H9 (cell line): Measurements from ENCODE around the gene FAM221B. TPM values are rescaled to one million over a fixed set of nuclear protein-coding genes. Genes with fewer than 3 reads are reported as not detected.

Experiments used
- DNase-seq: peaks from one replicate; pipeline ENCODE4 v3.0.0-alpha.2; 2017
- H2AFZ ChIP-seq: one replicate; pipeline ENCODE4 v1.6.1; 2013; ENCODE audit warnings: mild to moderate bottlenecking, low read length, control low read depth, moderate library complexity
- H2AK5ac ChIP-seq: 2 replicates; pipeline ENCODE4 v1.6.1; 2013; ENCODE audit warnings: low read length, control low read depth, mixed read lengths; ENCODE audit not compliant: insufficient read length
- H2BK120ac ChIP-seq: one replicate; pipeline ENCODE4 v1.6.1; 2013; ENCODE audit warnings: low read depth, mild to moderate bottlenecking, low read length, control low read depth, inconsistent platforms; ENCODE audit not compliant: poor library complexity, severe bottlenecking
- H2BK12ac ChIP-seq: 2 replicates; pipeline ENCODE4 v1.6.1; 2013; ENCODE audit warnings: low read length, control low read depth, mixed read lengths, low read depth; ENCODE audit not compliant: insufficient read length
- H2BK15ac ChIP-seq: 2 replicates; pipeline ENCODE4 v1.6.1; 2013; ENCODE audit warnings: low read depth, low read length, control low read depth
- H2BK20ac ChIP-seq: one replicate; pipeline ENCODE4 v1.6.1; 2013; ENCODE audit warnings: low read depth, mild to moderate bottlenecking, low read length, control low read depth, inconsistent platforms; ENCODE audit not compliant: poor library complexity, severe bottlenecking
- H2BK5ac ChIP-seq: 2 replicates; pipeline ENCODE4 v1.6.1; 2013; ENCODE audit warnings: low read length, control low read depth, mixed read lengths; ENCODE audit not compliant: insufficient read length
- H3K14ac ChIP-seq: 2 replicates; pipeline ENCODE4 v1.6.1; 2013; ENCODE audit warnings: low read length, control low read depth; ENCODE audit not compliant: insufficient read depth
- H3K18ac ChIP-seq: 2 replicates; pipeline ENCODE4 v1.6.1; 2013; ENCODE audit warnings: low read depth, mild to moderate bottlenecking, mixed read lengths, low read length, control low read depth; ENCODE audit not compliant: insufficient read length
- H3K23ac ChIP-seq: 2 replicates; pipeline ENCODE4 v1.6.1; 2013; ENCODE audit warnings: low read length, control low read depth, mixed read lengths, low read depth; ENCODE audit not compliant: insufficient read length
- H3K23me2 ChIP-seq: 2 replicates; pipeline ENCODE4 v1.6.1; 2013; ENCODE audit warnings: low read depth, mild to moderate bottlenecking, mixed read lengths, low read length, control low read depth; ENCODE audit not compliant: insufficient read length, poor library complexity, severe bottlenecking
- H3K27ac ChIP-seq: 2 replicates; pipeline ENCODE4 v1.5.1; 2013; ENCODE audit warnings: low read length, control low read depth, mixed read lengths, low read depth; ENCODE audit not compliant: insufficient read length
- H3K27me3 ChIP-seq: 2 replicates; pipeline ENCODE4 v1.6.1; 2013; ENCODE audit warnings: low read length, control low read depth, inconsistent platforms; ENCODE audit not compliant: insufficient read depth
- H3K4ac ChIP-seq: 2 replicates; pipeline ENCODE4 v1.6.1; 2013; ENCODE audit warnings: low read depth, mild to moderate bottlenecking, control low read depth, inconsistent platforms, low read length, moderate library complexity
- H3K4me1 ChIP-seq: 2 replicates; pipeline ENCODE4 v1.6.1; 2013; ENCODE audit warnings: low read length, control low read depth, inconsistent platforms; ENCODE audit not compliant: insufficient read depth
- H3K4me2 ChIP-seq: 2 replicates; pipeline ENCODE4 v1.6.1; 2013; ENCODE audit warnings: low read length, control low read depth, mixed read lengths; ENCODE audit not compliant: insufficient read length, insufficient read depth
- H3K56ac ChIP-seq: 2 replicates; pipeline ENCODE4 v1.6.1; 2013; ENCODE audit warnings: low read depth, mild to moderate bottlenecking, mixed read lengths, low read length, control low read depth; ENCODE audit not compliant: insufficient read length
- H3K79me1 ChIP-seq: 2 replicates; pipeline ENCODE4 v1.6.1; 2013; ENCODE audit warnings: low read depth, mild to moderate bottlenecking, moderate library complexity, low read length, control low read depth, inconsistent platforms; ENCODE audit not compliant: insufficient read depth, poor library complexity, severe bottlenecking
- H3K79me2 ChIP-seq: 2 replicates; pipeline ENCODE4 v1.6.1; 2013; ENCODE audit warnings: low read length, control low read depth, inconsistent platforms; ENCODE audit not compliant: insufficient read depth
- H3K9ac ChIP-seq: 2 replicates; pipeline ENCODE4 v1.6.1; 2013; ENCODE audit warnings: low read length, control low read depth, mixed read lengths; ENCODE audit not compliant: insufficient read length; ENCODE audit errors: extremely low read depth
- H3K9me3 ChIP-seq: one replicate; pipeline ENCODE4 v1.6.1; 2013; ENCODE audit warnings: low read depth, low read length, inconsistent platforms; ENCODE audit not compliant: control insufficient read depth
- H3T11ph ChIP-seq: one replicate; pipeline ENCODE4 v1.6.1; 2013; ENCODE audit warnings: mild to moderate bottlenecking, low read length, control low read depth, inconsistent platforms
- H4K20me1 ChIP-seq: one replicate; pipeline ENCODE4 v1.6.1; 2013; ENCODE audit not compliant: control insufficient read depth, insufficient read length, insufficient read depth
- H4K5ac ChIP-seq: 2 replicates; pipeline ENCODE4 v1.6.1; 2013; ENCODE audit warnings: low read depth, mild to moderate bottlenecking, mixed read lengths, low read length, control low read depth; ENCODE audit not compliant: insufficient read length
- H4K8ac ChIP-seq: replicated peaks from 2 replicates; pipeline ENCODE4 v1.6.1; 2013; ENCODE audit warnings: low read length, control low read depth, mixed read lengths, low read depth; ENCODE audit not compliant: insufficient read length
- H4K91ac ChIP-seq: 2 replicates; pipeline ENCODE4 v1.6.1; 2013; ENCODE audit warnings: low read depth, mild to moderate bottlenecking, moderate library complexity, mixed read lengths, low read length, control low read depth; ENCODE audit not compliant: insufficient read length
- H3K27ac Mint-ChIP-seq, 3 experiments: 2 replicates in 2 of 3; 3 replicates in 1 of 3; pipeline ENCODE4 v1.8.0; 2020 to 2021; ENCODE audit warnings: mixed read lengths in 3 of 3, mild to moderate bottlenecking in 1 of 3, moderate library complexity in 1 of 3
- H3K27me3 Mint-ChIP-seq: 2 replicates; pipeline ENCODE4 v1.8.0; 2021; ENCODE audit warnings: low read depth, mild to moderate bottlenecking, moderate library complexity, mixed read lengths
- H3K36me3 Mint-ChIP-seq, 3 experiments: 2 replicates in 2 of 3; 3 replicates in 1 of 3; pipeline ENCODE4 v1.8.0; 2020 to 2021; ENCODE audit warnings: low read depth in 3 of 3, mixed read lengths in 3 of 3; ENCODE audit not compliant: insufficient read depth in 1 of 3
- H3K4me1 Mint-ChIP-seq, 2 experiments: 2 replicates each; pipeline ENCODE4 v1.8.0; 2020; ENCODE audit warnings: mixed read lengths in 2 of 2
- H3K4me3 Mint-ChIP-seq, 2 experiments: 2 replicates in 1 of 2; 3 replicates in 1 of 2; pipeline ENCODE4 v1.8.0; 2020 to 2021; ENCODE audit warnings: mild to moderate bottlenecking in 2 of 2, mixed read lengths in 2 of 2, moderate library complexity in 1 of 2
- H3K9me3 Mint-ChIP-seq, 2 experiments: 2 replicates in 1 of 2; 3 replicates in 1 of 2; pipeline ENCODE4 v1.8.0; 2020; ENCODE audit warnings: mild to moderate bottlenecking in 2 of 2, mixed read lengths in 2 of 2, moderate library complexity in 1 of 2
- CTCF ChIP-seq: fragments of 200-600 bp; sonication (generic); conservative IDR thresholded peaks from 3 replicates; pipeline ENCODE4 v1.8.0; 2021; ENCODE audit warnings: antibody characterized with exemption, mild to moderate bottlenecking
- total RNA-seq: library from RNA; stranded (reverse); gene quantifications from 2 replicates; pipeline ENCODE4 v1.2.1, GENCODE V29; 2021

Gene FAM221B
- total RNA-seq, 1 experiment from 2014 or later: not detected

GRCh38 chr9:35822926-35823325 lies 5.6 kb downstream of the FAM221B start:
- H3K27me3 Mint-ChIP-seq: peaks cover under 1% of the 10 kb centered on the region
- no peak overlapping the region for H3K27ac Mint-ChIP-seq
- no peak overlapping the region for H2AFZ ChIP-seq
- H3K9ac ChIP-seq: no peak overlapping the region
- no peaks in the 10 kb centered on the region for H3K79me2 ChIP-seq
- no peak overlapping the region for H4K8ac ChIP-seq
- peaks cover 22 to 31% of the 10 kb centered on the region in 2 experiments for H3K4me1 Mint-ChIP-seq
- no peak overlapping the region for H2BK5ac ChIP-seq
- no peaks in the 10 kb centered on the region for H4K20me1 ChIP-seq
- no peak overlapping the region for H2BK12ac ChIP-seq
- no peaks in the 10 kb centered on the region for H3K23me2 ChIP-seq
- no peak overlapping the region for H3K56ac ChIP-seq
- H3K36me3 Mint-ChIP-seq: no peaks in the 10 kb centered on the region
- H3K4me2 ChIP-seq: no peak overlapping the region
- H3K4me1 ChIP-seq: peaks cover 3% of the 10 kb centered on the region; the same call in 1 of the 2 replicates
- no peak overlapping the region for H3T11ph ChIP-seq
- no peak overlapping the region for H2BK20ac ChIP-seq
- no peak for TF ChIP-seq CTCF
- no peak overlapping the region for H3K27ac ChIP-seq
- H3K9me3 Mint-ChIP-seq: no peaks in the 10 kb centered on the region; a peak in 1 of 5 replicates
- no peak overlapping the region for H3K4ac ChIP-seq
- H3K18ac ChIP-seq: no peak overlapping the region
- no peak overlapping the region; a peak in 1 of 5 replicates for H3K4me3 Mint-ChIP-seq
- H2AK5ac ChIP-seq: no peak overlapping the region
- no peaks in the 10 kb centered on the region for H3K27me3 ChIP-seq
- DNase-seq: no peak
- H2BK15ac ChIP-seq: no peak overlapping the region
- no peaks in the 10 kb centered on the region for H3K79me1 ChIP-seq
- no peak overlapping the region for H3K14ac ChIP-seq
- H3K9me3 ChIP-seq: no peaks in the 10 kb centered on the region
- no peak overlapping the region for H4K5ac ChIP-seq
- no peak overlapping the region for H2BK120ac ChIP-seq
- no peak overlapping the region for H4K91ac ChIP-seq
- H3K23ac ChIP-seq: no peak overlapping the region
